NB4 (cell line): ENCODE measurements around the gene PNPLA2.

Experiments used
- DNase-seq: peaks from one replicate; pipeline ENCODE4 v3.0.0; 2010; ENCODE audit warnings: low read depth
- H3K4me3 ChIP-seq: one replicate; pipeline ENCODE4 v1.5.1; 2011; ENCODE audit warnings: mild to moderate bottlenecking, low read depth, low read length, moderate library complexity
- CTCF ChIP-seq: IDR thresholded peaks from one replicate; pipeline ENCODE4 v1.5.1; 2012; ENCODE audit warnings: low read depth, low read length
- MAX ChIP-seq: IDR thresholded peaks from 2 replicates; pipeline ENCODE4 v1.6.1; 2011; ENCODE audit warnings: low read depth, low read length
- MYC ChIP-seq: IDR thresholded peaks from 2 replicates; pipeline ENCODE4 v1.6.1; 2011; ENCODE audit warnings: low read depth, low read length
- POLR2A ChIP-seq: IDR thresholded peaks from 2 replicates; pipeline ENCODE4 v1.6.1; 2011; ENCODE audit warnings: mild to moderate bottlenecking; ENCODE audit not compliant: insufficient read length; ENCODE audit errors: extremely low read depth

PNPLA2 gene

GRCh38 chr11:855796-856195 is 37.1 kb downstream of the PNPLA2 start:
- H3K4me3 ChIP-seq, result no peak overlapping the region
- TF ChIP-seq CTCF, result no peak
- TF ChIP-seq MYC, result no peak
- no peak for TF ChIP-seq MAX
- no peak for TF ChIP-seq POLR2A
- no peak for DNase-seq

- H3K4me3 ChIP-seq, result no peak overlapping the region
- TF ChIP-seq MAX (no peak), CTCF (no peak), POLR2A (no peak), MYC (no peak)
- no peak for DNase-seq
Measured at GRCh38 chr11:856397-856796, 37.7 kb downstream of the PNPLA2 start.

GRCh38 chr11:858053-858761 is 39.5 kb downstream of the PNPLA2 start:
- no peak for DNase-seq
- no peak overlapping the region for H3K4me3 ChIP-seq
- TF ChIP-seq CTCF (no peak), MYC (no peak), POLR2A (no peak), MAX (no peak)

- TF ChIP-seq POLR2A, result no peak
- TF ChIP-seq MAX, result no peak
- no peak for TF ChIP-seq CTCF
- H3K4me3 ChIP-seq, result no peak overlapping the region
- no peak for DNase-seq
Measured at GRCh38 chr11:858762-859339, 40.1 kb downstream of the PNPLA2 start.

GRCh38 chr11:859394-860131 is 40.8 kb downstream of the PNPLA2 start:
- no peak overlapping the region for H3K4me3 ChIP-seq
- TF ChIP-seq MAX, result no peak
- TF ChIP-seq MYC, result no peak
- TF ChIP-seq POLR2A, result no peak
- no peak for TF ChIP-seq CTCF
- DNase-seq, result no peak
